H7 (cell line): ENCODE measurements around the gene CCL14. TPM values are rescaled to one million over a fixed set of nuclear protein-coding genes. Genes with fewer than 3 reads are reported as not detected.

Experiments
- DNase-seq: peaks from one replicate; pipeline ENCODE4 v3.0.0; 2012
- H3K27me3 ChIP-seq: 2 replicates; pipeline ENCODE4 v1.6.0; 2011; ENCODE audit warnings: mild to moderate bottlenecking, low read length; ENCODE audit not compliant: control insufficient read depth, insufficient read depth
- H3K36me3 ChIP-seq: replicated peaks from 2 replicates; pipeline ENCODE4 v1.5.1; 2011; ENCODE audit warnings: low read length; ENCODE audit not compliant: control insufficient read depth, insufficient read depth
- H3K4me3 ChIP-seq: 2 replicates; pipeline ENCODE4 v1.5.1; 2011; ENCODE audit warnings: low read depth, mild to moderate bottlenecking, control low read depth, low read length, moderate library complexity; ENCODE audit not compliant: insufficient read depth
- total RNA-seq: library from RNA; depleted of rRNA; stranded (reverse); fragments of >200 nt; shearing (Covaris generic); gene quantifications from 2 replicates; pipeline ENCODE4 v1.2.3, GENCODE V29; 2014

Gene CCL14
- total RNA-seq, 1 experiment from 2014 or later, result not detected

GRCh38 chr17:35973333-35974260, 12.9 kb downstream of the CCL14 start:
- no peak for DNase-seq
- H3K4me3 ChIP-seq, result no peak overlapping the region
- no peaks in the 10 kb centered on the region for H3K36me3 ChIP-seq

GRCh38 chr17:35972945-35973332, 13.6 kb downstream of the CCL14 start:
- H3K36me3 ChIP-seq, result no peaks in the 10 kb centered on the region
- H3K4me3 ChIP-seq, result no peak overlapping the region
- no peaks in the 10 kb centered on the region for H3K27me3 ChIP-seq
- DNase-seq, result no peak

More at GRCh38 chr17:35973333-35974260, 12.9 kb downstream of the CCL14 start:
- no peaks in the 10 kb centered on the region for H3K27me3 ChIP-seq

GRCh38 chr17:35972535-35972934, 14.0 kb downstream of the CCL14 start:
- no peak for DNase-seq
- no peaks in the 10 kb centered on the region for H3K36me3 ChIP-seq
- no peak overlapping the region for H3K4me3 ChIP-seq
- no peaks in the 10 kb centered on the region for H3K27me3 ChIP-seq

- Histone ChIP-seq H3K27me3 (no peaks in the 10 kb centered on the region), H3K36me3 (no peaks in the 10 kb centered on the region), H3K4me3 (no peak overlapping the region)
- no peak for DNase-seq
These were observed 14.5 kb downstream of the CCL14 start for GRCh38 chr17:35972066-35972465.

- no peaks in the 10 kb centered on the region for H3K36me3 ChIP-seq
- no peaks in the 10 kb centered on the region for H3K27me3 ChIP-seq
- H3K4me3 ChIP-seq, result no peak overlapping the region
- DNase-seq, result peak; percentile 70
These were observed 16.8 kb downstream of the CCL14 start for GRCh38 chr17:35969558-35970380.

GRCh38 chr17:35968520-35969054, 17.9 kb downstream of the CCL14 start:
- Histone ChIP-seq H3K36me3 (no peaks in the 10 kb centered on the region), H3K27me3 (no peaks in the 10 kb centered on the region), H3K4me3 (no peak overlapping the region)
- no peak for DNase-seq

- Histone ChIP-seq H3K36me3 (no peaks in the 10 kb centered on the region), H3K4me3 (no peak overlapping the region), H3K27me3 (no peaks in the 10 kb centered on the region)
- no peak for DNase-seq
These were observed 21.3 kb downstream of the CCL14 start for GRCh38 chr17:35965272-35965671.

- no peak overlapping the region for H3K4me3 ChIP-seq
- DNase-seq, result no peak
These were observed 22.9 kb downstream of the CCL14 start for GRCh38 chr17:35963663-35964062.

GRCh38 chr17:35953720-35954119, 32.8 kb downstream of the CCL14 start:
- no peaks in the 10 kb centered on the region for H3K36me3 ChIP-seq
- H3K4me3 ChIP-seq, result no peak overlapping the region
- H3K27me3 ChIP-seq, result no peaks in the 10 kb centered on the region
- no peak for DNase-seq

More at GRCh38 chr17:35963663-35964062, 22.9 kb downstream of the CCL14 start:
- Histone ChIP-seq H3K27me3 (no peaks in the 10 kb centered on the region), H3K36me3 (no peaks in the 10 kb centered on the region)

- Histone ChIP-seq H3K4me3 (no peak overlapping the region), H3K36me3 (no peaks in the 10 kb centered on the region), H3K27me3 (no peaks in the 10 kb centered on the region)
- no peak for DNase-seq
These were observed 37.1 kb downstream of the CCL14 start for GRCh38 chr17:35949401-35949800.

- no peak for DNase-seq
- H3K27me3 ChIP-seq, result no peaks in the 10 kb centered on the region
- H3K36me3 ChIP-seq, result no peaks in the 10 kb centered on the region
- no peak overlapping the region for H3K4me3 ChIP-seq
These were observed 38.4 kb downstream of the CCL14 start for GRCh38 chr17:35948092-35948491.

- Histone ChIP-seq H3K27me3 (no peaks in the 10 kb centered on the region), H3K36me3 (no peaks in the 10 kb centered on the region), H3K4me3 (no peak overlapping the region)
- DNase-seq, result peak; percentile 53
These were observed 39.4 kb downstream of the CCL14 start for GRCh38 chr17:35947156-35947585.

GRCh38 chr17:35944151-35944550, 42.4 kb downstream of the CCL14 start:
- Histone ChIP-seq H3K27me3 (no peaks in the 10 kb centered on the region), H3K36me3 (no peaks in the 10 kb centered on the region), H3K4me3 (no peak overlapping the region)
- DNase-seq, result no peak

- no peak within 1 kb of the TSS for H3K4me3 ChIP-seq
These were observed 43.0 kb downstream of the CCL14 start, which contains the start of gene LYZL6 for GRCh38 chr17:35943537-35943936. LYZL6 (minus strand) TSS chr17:35943713; CDS start chr17:35939356, 4,357 bp downstream.

More at GRCh38 chr17:35943537-35943936, 43.0 kb downstream of the CCL14 start, which contains the start of gene LYZL6:
- Histone ChIP-seq H3K27me3 (no peaks in the 10 kb centered on the region), H3K36me3 (no peaks in the 10 kb centered on the region)
- DNase-seq, result no peak
